SU-DHL-6 (cell line): Measurements from ENCODE around the gene BCL2L1.

Experiments
- EZH2phosphoT487 ChIP-seq: fragments of 200-600 bp; sonication (generic), shearing (Covaris generic); conservative IDR thresholded peaks from 2 replicates; pipeline ENCODE4 v1.6.1; 2018; ENCODE audit warnings: mild to moderate bottlenecking, antibody characterized with exemption, low read length, moderate library complexity, mixed read lengths
- TF ChIP-seq, protein P1 (sequence below): fragments of 200-600 bp; sonication (generic); IDR thresholded peaks from one replicate; pipeline ENCODE4 v1.5.1; 2017; ENCODE audit warnings: antibody characterized with exemption, mild to moderate bottlenecking, low read length, moderate library complexity; ENCODE audit not compliant: insufficient read depth, poor library complexity, severe bottlenecking

DNA sequence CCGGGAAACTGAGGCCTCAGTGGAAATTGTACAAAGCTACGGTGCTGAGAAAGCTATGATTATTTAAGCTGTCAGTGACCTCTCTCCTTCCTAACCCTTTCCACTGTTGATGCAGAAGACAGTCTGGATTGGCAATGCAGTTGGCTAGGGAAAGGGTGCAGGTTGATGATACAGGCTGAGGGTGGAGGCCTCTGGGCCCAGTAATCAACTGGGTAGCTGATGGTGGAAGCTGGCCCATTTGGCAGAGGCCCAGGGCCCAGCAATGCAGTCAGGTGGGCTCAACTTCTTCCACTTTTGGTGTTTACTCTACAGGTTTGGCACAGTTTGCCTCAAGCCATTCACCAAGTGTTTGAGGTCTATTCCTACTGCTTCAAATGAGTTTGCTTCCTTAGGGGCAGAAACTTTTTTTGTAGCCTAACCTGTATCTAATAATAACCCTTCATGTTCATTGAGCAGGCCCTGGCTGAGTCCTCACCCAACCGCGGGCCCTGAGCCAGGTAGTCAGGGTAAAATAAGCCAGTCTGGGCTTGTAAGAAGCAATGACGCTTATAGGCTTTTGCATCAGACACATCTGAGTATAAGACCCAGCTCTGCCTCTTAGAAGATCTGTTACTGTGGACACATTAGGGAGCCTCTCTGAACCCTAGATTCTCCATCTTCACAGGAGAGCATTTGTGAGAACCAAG lies 12.1 kb downstream of the BCL2L1 start:
- TF ChIP-seq, protein P1, sequence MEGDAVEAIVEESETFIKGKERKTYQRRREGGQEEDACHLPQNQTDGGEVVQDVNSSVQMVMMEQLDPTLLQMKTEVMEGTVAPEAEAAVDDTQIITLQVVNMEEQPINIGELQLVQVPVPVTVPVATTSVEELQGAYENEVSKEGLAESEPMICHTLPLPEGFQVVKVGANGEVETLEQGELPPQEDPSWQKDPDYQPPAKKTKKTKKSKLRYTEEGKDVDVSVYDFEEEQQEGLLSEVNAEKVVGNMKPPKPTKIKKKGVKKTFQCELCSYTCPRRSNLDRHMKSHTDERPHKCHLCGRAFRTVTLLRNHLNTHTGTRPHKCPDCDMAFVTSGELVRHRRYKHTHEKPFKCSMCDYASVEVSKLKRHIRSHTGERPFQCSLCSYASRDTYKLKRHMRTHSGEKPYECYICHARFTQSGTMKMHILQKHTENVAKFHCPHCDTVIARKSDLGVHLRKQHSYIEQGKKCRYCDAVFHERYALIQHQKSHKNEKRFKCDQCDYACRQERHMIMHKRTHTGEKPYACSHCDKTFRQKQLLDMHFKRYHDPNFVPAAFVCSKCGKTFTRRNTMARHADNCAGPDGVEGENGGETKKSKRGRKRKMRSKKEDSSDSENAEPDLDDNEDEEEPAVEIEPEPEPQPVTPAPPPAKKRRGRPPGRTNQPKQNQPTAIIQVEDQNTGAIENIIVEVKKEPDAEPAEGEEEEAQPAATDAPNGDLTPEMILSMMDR, result no peak
- no peak for TF ChIP-seq EZH2phosphoT487
